Heart right ventricle (tissue), 16 donors: ENCODE measurements around the gene AKT1S1. TPM values are rescaled to one million over a fixed set of nuclear protein-coding genes. Genes with fewer than 3 reads are reported as not detected.

Experiments used
- ATAC-seq, 8 donors: fragments of 200-7000 bp; cut with Tn5 transposase; one replicate each; pipeline ENCODE4 v1.9.1; 2020; ENCODE audit warnings: mild to moderate bottlenecking in 8 of 8, moderate library complexity in 8 of 8, moderate number of reproducible peaks in 1 of 8
- DNase-seq, 2 donors: peaks; one replicate each; pipeline ENCODE4 v3.0.0-alpha.2; 2020
- H3K27ac ChIP-seq, 10 donors: fragments of 200-600 bp; sonication (generic) in 2 of 10; one replicate each; pipeline versions ENCODE4 v1.5.0 to v1.8.0; 2020 to 2022; ENCODE audit warnings: mild to moderate bottlenecking in 3 of 10
- H3K27me3 ChIP-seq, 7 donors: fragments of 200-600 bp; one replicate each; pipeline ENCODE4 v1.8.0; 2021 to 2022; ENCODE audit warnings: mild to moderate bottlenecking in 2 of 7
- H3K36me3 ChIP-seq, 9 donors: fragments of 200-600 bp; sonication (generic) in 1 of 9; one replicate each; pipeline versions ENCODE4 v1.5.0 to v1.8.0; 2020 to 2022; ENCODE audit warnings: mild to moderate bottlenecking in 2 of 9
- H3K4me1 ChIP-seq, 9 donors: fragments of 200-600 bp; sonication (generic) in 1 of 9; one replicate each; pipeline versions ENCODE4 v1.5.0 to v1.8.0; 2020 to 2022; ENCODE audit warnings: mild to moderate bottlenecking in 4 of 9
- H3K4me3 ChIP-seq, 10 donors: fragments of 200-600 bp; sonication (generic) in 2 of 10; one replicate each; pipeline versions ENCODE4 v1.5.0 to v1.8.0; 2020 to 2022; ENCODE audit warnings: mild to moderate bottlenecking in 7 of 10, moderate library complexity in 2 of 10
- H3K9me3 ChIP-seq, 11 donors: fragments of 200-600 bp in 10 of 11; sonication (generic) in 2 of 11; one replicate each; pipeline versions ENCODE4 v1.5.0 to v1.8.0; 2013 to 2022; ENCODE audit warnings: mild to moderate bottlenecking in 2 of 11, control low read depth in 1 of 11, moderate library complexity in 1 of 11
- CTCF ChIP-seq, 9 donors: fragments of 200-600 bp; sonication (generic) in 2 of 9; IDR thresholded peaks; one replicate each; pipeline versions ENCODE4 v1.5.0 to v1.8.0; 2021 to 2022; ENCODE audit warnings: antibody characterized with exemption in 9 of 9, mild to moderate bottlenecking in 5 of 9, moderate library complexity in 1 of 9
- WGBS, 2 donors: extraction: QIAGEN DNeasy Blood & Tissue Kit; methylation state at CpG; one replicate each; pipeline ENCODE4 v1.1.7; 2013; ENCODE audit warnings: inconsistent platforms in 1 of 2; 5-methylcytosine and 5-hydroxymethylcytosine counted together
- intact Hi-C, 10 donors: fragments of 100-400 bp; cut with DNase I; formaldehyde crosslinking; loops; one replicate each; pipeline versions ENCODE4 v1.11.1 to v1.14.2; 2022
- polyA plus RNA-seq, 2 donors: library from polyadenylated mRNA; stranded (reverse); fragments of 200-250 nt; gene quantifications; one replicate each; pipeline ENCODE4 v1.2.3, GENCODE V29; 2013
- total RNA-seq, 10 donors: library from RNA; stranded (reverse); fragmentation: NEBNext Ultra II Directional in 3 of 10; extraction: Animal tissue kit (Norgen Biotek cat#: 25700) in 3 of 10; gene quantifications; one replicate each; pipeline versions ENCODE4 v1.2.1 to v1.2.4, GENCODE V29; 2021 to 2023
- donor health status: Arrhythmogenic right ventricular cardiomyopathy.
- donor health status: ischemic (EF 13 %, LVEDD 7.1; RV severe dilation, severe dysfunction).
- donor health status: healthy with polysubstance abuse.
- donor health status: DM: no; HTN: yes; CAD: no.
- donor health status: DM: no; HTN: no; CAD: no.
- donor health status: ischemic (EF 25% LVEDD 6.9; RV normal size, moderate dysfunction).
- donor health status: ischemic (EF 25% LVEDD 5.7; RV mildly dilated, moderate dysfunction).
- donor health status: healthy.
- donor health status: DM: yes; HTN: yes; CAD: no.
- donor health status: Ischemic cardiomyopathy.
- donor health status: ischemic (EF 35%, LVEDD 5.7; RV mildly dilated, moderate dysfunction).
- donor health status: nonischemic (EF 11% LVEDD 7.7; RV severe dilation, severe dysfunction).
- donor health status: DM: yes; HTN: yes; CAD: no.
- donor health status: PGD.
- donor health status: ischemic (EF 29% LVEDD 5.4; RV normal size, mild dysfunction).
- donor health status: nonischemic (EF 23%, LVEDD 6.1; RV moderate dilation, normal function).

Gene AKT1S1
- total and polyA plus RNA-seq, 12 donors, result 26.0 to 51.9 (median 32.8) TPM

- no peak for DNase-seq
- Histone ChIP-seq H3K27ac (peak within 1 kb of the TSS in 7 of 10 donors; percentile 30 to 86 (median 56)), H3K4me3 (peak within 1 kb of the TSS in 4 of 10 donors; percentile 1 to 36 (median 6)), H3K4me1 (peaks cover 0 to 28% (median 10%) of the 10 kb centered on the region in 9 donors), H3K9me3 (no peaks in the 10 kb centered on the region), H3K36me3 (no peaks in the 10 kb centered on the region), H3K27me3 (peaks cover 0 to 3% (median 0%) of the 10 kb centered on the region in 7 donors)
- WGBS, 2 donors, result 41 to 42% methylated on average over 19 to 20 of the region's 20 CpGs
- intact Hi-C loops, result no loop called here
- TF ChIP-seq CTCF (IDR thresholded peaks at IDR 0.05), result no peak
- peak in 7 of 8 donors; percentile 20 to 60 (median 51) for ATAC-seq
Observed at GRCh38 chr19:49896863-49897621, 19.9 kb upstream of the AKT1S1 start, which contains the start of gene IL4I1. IL4I1 (minus strand) TSS chr19:49896887; CDS start chr19:49896160, 727 bp downstream.

GRCh38 chr19:49895566-49896297 lies 18.6 kb upstream of the AKT1S1 start:
- Histone ChIP-seq H3K36me3 (no peaks in the 10 kb centered on the region), H3K27me3 (peaks cover 0 to 7% (median 0%) of the 10 kb centered on the region in 7 donors), H3K4me3 (peak overlapping the region in 2 of 10 donors; percentile 1 to 36), H3K9me3 (no peaks in the 10 kb centered on the region), H3K4me1 (peaks cover 0 to 28% (median 10%) of the 10 kb centered on the region in 9 donors), H3K27ac (peak overlapping the region in 1 of 10 donors; percentile 86)
- no peak for TF ChIP-seq CTCF (IDR thresholded peaks at IDR 0.05)
- intact Hi-C loops, result no loop called here
- no peak for ATAC-seq
- DNase-seq, result no peak
- WGBS, 2 donors, result 71 to 74% methylated on average over 17 of the region's 17 CpGs

- intact Hi-C loops, result no loop called here
- DNase-seq (no peak), ATAC-seq (no peak)
- 81 to 87% methylated on average over 17 of the region's 17 CpGs for WGBS, 2 donors
- H3K27ac ChIP-seq, result peak overlapping the region in 1 of 10 donors; percentile 86
- H3K4me3 ChIP-seq, result peak overlapping the region in 1 of 10 donors; percentile 36
- H3K36me3 ChIP-seq, result no peaks in the 10 kb centered on the region
- H3K4me1 ChIP-seq, result peaks cover 5 to 33% (median 16%) of the 10 kb centered on the region in 9 donors
- no peaks in the 10 kb centered on the region for H3K9me3 ChIP-seq
- TF ChIP-seq CTCF (IDR thresholded peaks at IDR 0.05), result no peak
- peaks cover 0 to 12% (median 0%) of the 10 kb centered on the region in 7 donors for H3K27me3 ChIP-seq
Observed at GRCh38 chr19:49894879-49895565, 17.9 kb upstream of the AKT1S1 start.
